Measurements from ENCODE around the gene ADH7.

- no peak for TF ChIP-seq EZH2 (optimal IDR thresholded peaks at IDR 0.05; ENCODE audit: low read depth, low read length)
- TF ChIP-seq CTCF (IDR thresholded peaks at IDR 0.05; ENCODE audit: low read length) = no peak
Observed at GRCh38 chr4:99399017-99399416, 36.1 kb downstream of the ADH7 start.
